Hematopoietic multipotent progenitor cell treated with erythropoietin and hydrocortisone succinate and interleukin-3 and kit ligand, for 4 days (in vitro differentiated cells): Measurements from ENCODE around the gene CMA1.
"Not testable (repeated sequence)": the region's sequence is repeated elsewhere in the genome, so short reads cannot be mapped to it uniquely, and the experiment has no call there.

ENCODE experiments used
- DNase-seq: peaks from one replicate; pipeline ENCODE4 v3.0.0-alpha.2; 2015

The CMA1 gene

GRCh38 chr14:24508155-24508840, at the start of gene CMA1:
Gene CMA1 (minus strand): TSS chr14:24508265. CDS start chr14:24508235, 30 bp downstream.
- no peak for DNase-seq

GRCh38 chr14:24556756-24557155, 48.7 kb upstream of the CMA1 start:
- DNase-seq, result no peak

- DNase-seq, result not testable (repeated sequence)
Observed at GRCh38 chr14:24549064-24549463, 41.0 kb upstream of the CMA1 start.

GRCh38 chr14:24542346-24542936, 34.4 kb upstream of the CMA1 start:
- no peak for DNase-seq

GRCh38 chr14:24535737-24536136, 27.7 kb upstream of the CMA1 start:
- peak; percentile 55 for DNase-seq

- peak; percentile 47 for DNase-seq
Observed at GRCh38 chr14:24534286-24534685, 26.2 kb upstream of the CMA1 start.

GRCh38 chr14:24525877-24526620, 18.0 kb upstream of the CMA1 start:
- not testable (repeated sequence) for DNase-seq

GRCh38 chr14:24518851-24519250, 10.8 kb upstream of the CMA1 start:
- DNase-seq, result no peak

GRCh38 chr14:24514209-24514608, 6.1 kb upstream of the CMA1 start:
- no peak for DNase-seq

GRCh38 chr14:24513009-24513408, 4.9 kb upstream of the CMA1 start:
- DNase-seq, result no peak

GRCh38 chr14:24506443-24506842, 1.6 kb downstream of the CMA1 start:
- DNase-seq, result no peak

GRCh38 chr14:24504425-24504950, 3.6 kb downstream of the CMA1 start:
- peak; percentile 79 for DNase-seq

GRCh38 chr14:24491586-24492408, 16.3 kb downstream of the CMA1 start:
- DNase-seq, result not testable (repeated sequence)

- DNase-seq, result peak; percentile 82
Observed at GRCh38 chr14:24483604-24484252, 24.3 kb downstream of the CMA1 start.

- peak; percentile 16 for DNase-seq
Observed at GRCh38 chr14:24482699-24483303, 25.3 kb downstream of the CMA1 start.

- DNase-seq, result peak; percentile 70
Observed at GRCh38 chr14:24481622-24482324, 26.3 kb downstream of the CMA1 start.

- DNase-seq, result not testable (repeated sequence)
Observed at GRCh38 chr14:24479999-24480398, 28.1 kb downstream of the CMA1 start.

- DNase-seq, result peak; percentile 34
Observed at GRCh38 chr14:24475261-24475660, 32.8 kb downstream of the CMA1 start.

- no peak for DNase-seq
Observed at GRCh38 chr14:24473211-24473610, 34.9 kb downstream of the CMA1 start.

- not testable (repeated sequence) for DNase-seq
Observed at GRCh38 chr14:24470450-24470849, 37.6 kb downstream of the CMA1 start.

- no peak for DNase-seq
Observed at GRCh38 chr14:24465805-24466204, 42.3 kb downstream of the CMA1 start.
